Measurements from ENCODE around the gene RBM3.

The RBM3 gene

GRCh38 chrX:48617542-48618340, 43.5 kb downstream of the RBM3 start:
- no peak for DNase-seq (ENCODE audit: low read depth)

DNA sequence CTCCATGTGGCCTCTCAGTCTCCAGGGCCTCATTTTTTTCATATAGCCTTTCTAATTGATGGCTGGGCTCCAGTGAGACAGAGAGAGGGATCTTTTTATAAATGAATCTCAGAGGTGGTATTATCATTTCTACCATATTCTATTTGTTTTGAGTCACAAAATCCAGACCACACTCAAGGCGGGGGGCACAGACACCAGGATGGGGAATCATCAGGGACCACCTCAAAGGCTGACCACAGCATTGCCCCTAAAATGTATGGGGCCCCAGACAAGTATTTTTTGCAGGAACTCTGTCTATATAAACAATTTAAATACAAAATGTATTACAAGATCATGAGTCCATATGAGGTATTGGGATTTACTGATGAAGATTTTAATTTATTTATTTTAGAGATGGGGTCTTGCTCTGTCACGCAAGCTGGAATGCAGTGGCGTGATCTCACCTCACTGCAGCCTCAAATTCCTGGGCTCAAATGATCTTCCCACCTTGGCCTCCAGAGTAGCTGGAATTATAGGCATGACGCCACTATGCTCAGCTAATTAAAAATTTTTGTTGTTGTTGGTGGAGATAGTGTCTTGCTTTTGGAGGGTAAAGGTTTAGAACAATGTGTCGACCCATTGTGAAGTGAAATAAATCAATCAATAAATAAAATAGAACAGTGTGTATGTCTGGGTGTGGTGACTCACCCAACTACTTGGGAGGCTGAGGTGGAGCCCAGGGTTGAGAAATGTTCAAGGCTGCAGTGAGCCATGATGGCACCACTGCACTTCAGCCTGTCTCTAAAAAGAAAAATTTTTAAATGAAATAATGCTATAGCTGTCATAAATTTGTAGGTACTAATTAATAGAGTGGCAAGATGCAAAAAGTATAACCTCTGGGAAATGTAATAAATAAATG, 52.4 kb downstream of the RBM3 start:
- no peak for DNase-seq (ENCODE audit: low read depth)

Measured in T follicular helper cell (primary cell).